Erythroblast (primary cell): ENCODE results near the gene PJA2.

Experiments
- GATA1 ChIP-seq: IDR thresholded peaks from 2 replicates; pipeline ENCODE4 v1.6.1; 2011; ENCODE audit warnings: low read depth, mild to moderate bottlenecking, control low read depth, low read length, moderate library complexity
- POLR2A ChIP-seq: IDR thresholded peaks from 2 replicates; pipeline ENCODE4 v1.6.1; 2011; ENCODE audit warnings: mild to moderate bottlenecking, low read length

GRCh38 chr5:109396965-109397364, 12.8 kb downstream of the PJA2 start:
- TF ChIP-seq POLR2A (no peak), GATA1 (no peak)
